K562 (cell line): ENCODE results near the gene CFAP97D2. TPM values are rescaled to one million over a fixed set of nuclear protein-coding genes. Genes with fewer than 3 reads are reported as not detected.

Experiments
- CHAMP1 ChIP-seq: fragments of 450-650 bp; IDR thresholded peaks from 2 replicates; pipeline ENCODE4 v1.6.1; 2016; ENCODE audit warnings: mild to moderate bottlenecking
- CUX1 ChIP-seq: fragments of 200-800 bp; sonication (Bioruptor generic); IDR thresholded peaks from 2 replicates; pipeline ENCODE4 v1.6.1; 2016; ENCODE audit warnings: missing genetic modification characterization, missing compliant biosample characterization
- FOXO4 ChIP-seq: fragments of 450-650 bp; formaldehyde crosslinking; IDR thresholded peaks from 2 replicates; pipeline ENCODE4 v1.4.0; 2020; ENCODE audit warnings: mild to moderate bottlenecking, moderate library complexity
- HNRNPUL1 ChIP-seq: fragments of 200-400 bp; formaldehyde crosslinking; IDR thresholded peaks from 2 replicates; pipeline ENCODE4 v1.6.1; 2017; ENCODE audit warnings: low read length
- PRPF4 ChIP-seq: fragments of 200-400 bp; formaldehyde crosslinking; IDR thresholded peaks from one replicate; pipeline ENCODE4 v1.6.1; 2017; ENCODE audit warnings: low read length, low read depth, mild to moderate bottlenecking; ENCODE audit not compliant: insufficient read depth, poor library complexity, severe bottlenecking
- RFX1 ChIP-seq: fragments of 450-650 bp; IDR thresholded peaks from 2 replicates; pipeline ENCODE4 v1.6.1; 2016; ENCODE audit warnings: mild to moderate bottlenecking, moderate library complexity
- SIN3B ChIP-seq: fragments of 450-650 bp; IDR thresholded peaks from 2 replicates; pipeline ENCODE4 v1.6.1; 2017; ENCODE audit warnings: low read depth, mild to moderate bottlenecking, moderate library complexity
- ZNF311 ChIP-seq: fragments of 250-450 bp; sonication (Bioruptor Pico); IDR thresholded peaks from 2 replicates; pipeline ENCODE4 v1.4.0; 2020; ENCODE audit warnings: mild to moderate bottlenecking, moderate library complexity
- ZNF668 ChIP-seq: fragments of 250-450 bp; sonication (Bioruptor Pico); IDR thresholded peaks from 2 replicates; pipeline ENCODE4 v1.8.0; 2022; ENCODE audit warnings: mild to moderate bottlenecking, inconsistent platforms
- ZNF764 ChIP-seq: fragments of 250-450 bp; sonication (Bioruptor Pico); IDR thresholded peaks from 2 replicates; pipeline ENCODE4 v1.4.0; 2020; ENCODE audit warnings: low read depth, mild to moderate bottlenecking, moderate library complexity
- polyA plus RNA-seq, 8 experiments: library from polyadenylated mRNA; depleted of rRNA in 4 of 8; stranded (reverse) in 5 of 8; unstranded in 3 of 8; fragments of >200 nt; fragmentation: Nextera tagmentation in 2 of 8; fragmentation: Illumina TruSeq in 1 of 8; extraction: Ambion mirVana in 2 of 8; extraction: Trizol in 1 of 8; gene quantifications; 2 replicates each; pipeline versions ENCODE4 v1.2.1 to v1.2.3, GENCODE V29; 2011 to 2014; ENCODE audit warnings: inconsistent platforms in 1 of 8, missing spikeins in 1 of 8
- total RNA-seq, 7 experiments: library from RNA; depleted of rRNA in 6 of 7; stranded (reverse); fragments of >200 nt in 6 of 7; fragmentation: Illumina TruSeq in 2 of 7; extraction: Trizol in 2 of 7; gene quantifications; 2 replicates each; pipeline versions ENCODE4 v1.2.1 to v1.2.3, GENCODE V29; 2011 to 2021; ENCODE audit warnings: low replicate concordance in 1 of 7
- TF ChIP-seq, protein P1 (sequence below): sonication (generic); formaldehyde crosslinking; IDR thresholded peaks from 2 replicates; pipeline ENCODE4 v1.8.1; 2022; ENCODE audit warnings: missing genetic modification reagents
- TF ChIP-seq, protein P2 (sequence below): fragments of 250-450 bp; sonication (Bioruptor Pico); IDR thresholded peaks from 2 replicates; pipeline ENCODE4 v1.4.0; 2020; ENCODE audit warnings: mild to moderate bottlenecking, moderate library complexity
- TF ChIP-seq, protein P3 (sequence below): sonication (generic); formaldehyde crosslinking; IDR thresholded peaks from 2 replicates; pipeline ENCODE4 v1.8.1; 2023; ENCODE audit warnings: mild to moderate bottlenecking, missing genetic modification reagents

CFAP97D2 gene
- total and polyA plus RNA-seq, 9 of the 15 experiments (the other 6 are each of a cell fraction or from before 2014, with no cell fraction given) = not detected

DNA sequence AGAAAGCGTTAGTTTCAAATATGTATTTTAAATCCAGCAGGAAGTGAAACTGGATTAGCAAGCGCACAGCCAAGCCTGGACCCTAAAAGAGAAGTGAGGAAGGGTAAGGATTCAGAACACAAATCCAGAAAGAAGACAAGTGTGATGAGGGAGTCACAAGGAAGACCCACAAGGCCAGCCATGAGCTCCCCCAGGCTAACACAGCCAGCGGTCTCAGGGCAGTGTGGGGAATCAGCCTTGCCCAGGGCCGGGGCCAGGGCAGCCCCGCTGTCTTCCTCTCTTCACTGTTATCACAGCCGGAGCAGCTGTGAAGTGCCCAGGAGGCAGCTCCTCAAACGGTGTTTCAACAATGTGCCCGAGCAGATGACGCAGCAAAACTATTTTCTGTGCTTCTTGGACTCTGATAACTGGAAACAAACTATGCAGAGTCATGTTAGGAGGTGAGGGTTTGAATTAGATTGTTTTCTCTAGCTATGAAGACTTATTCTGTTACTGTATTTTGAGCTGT is 43.5 kb downstream of the CFAP97D2 start (continued):
- TF ChIP-seq, protein P1, sequence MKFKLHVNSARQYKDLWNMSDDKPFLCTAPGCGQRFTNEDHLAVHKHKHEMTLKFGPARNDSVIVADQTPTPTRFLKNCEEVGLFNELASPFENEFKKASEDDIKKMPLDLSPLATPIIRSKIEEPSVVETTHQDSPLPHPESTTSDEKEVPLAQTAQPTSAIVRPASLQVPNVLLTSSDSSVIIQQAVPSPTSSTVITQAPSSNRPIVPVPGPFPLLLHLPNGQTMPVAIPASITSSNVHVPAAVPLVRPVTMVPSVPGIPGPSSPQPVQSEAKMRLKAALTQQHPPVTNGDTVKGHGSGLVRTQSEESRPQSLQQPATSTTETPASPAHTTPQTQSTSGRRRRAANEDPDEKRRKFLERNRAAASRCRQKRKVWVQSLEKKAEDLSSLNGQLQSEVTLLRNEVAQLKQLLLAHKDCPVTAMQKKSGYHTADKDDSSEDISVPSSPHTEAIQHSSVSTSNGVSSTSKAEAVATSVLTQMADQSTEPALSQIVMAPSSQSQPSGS (CRISPR knock-in tag) = no peak
- TF ChIP-seq ZNF764 (CRISPR knock-in tag) = no peak
- TF ChIP-seq PRPF4 = no peak
- no peak for TF ChIP-seq SIN3B
- no peak for TF ChIP-seq ZNF668 (CRISPR knock-in tag)
- no peak for TF ChIP-seq RFX1
- TF ChIP-seq ZNF311 (CRISPR knock-in tag) = no peak
- TF ChIP-seq, protein P2, sequence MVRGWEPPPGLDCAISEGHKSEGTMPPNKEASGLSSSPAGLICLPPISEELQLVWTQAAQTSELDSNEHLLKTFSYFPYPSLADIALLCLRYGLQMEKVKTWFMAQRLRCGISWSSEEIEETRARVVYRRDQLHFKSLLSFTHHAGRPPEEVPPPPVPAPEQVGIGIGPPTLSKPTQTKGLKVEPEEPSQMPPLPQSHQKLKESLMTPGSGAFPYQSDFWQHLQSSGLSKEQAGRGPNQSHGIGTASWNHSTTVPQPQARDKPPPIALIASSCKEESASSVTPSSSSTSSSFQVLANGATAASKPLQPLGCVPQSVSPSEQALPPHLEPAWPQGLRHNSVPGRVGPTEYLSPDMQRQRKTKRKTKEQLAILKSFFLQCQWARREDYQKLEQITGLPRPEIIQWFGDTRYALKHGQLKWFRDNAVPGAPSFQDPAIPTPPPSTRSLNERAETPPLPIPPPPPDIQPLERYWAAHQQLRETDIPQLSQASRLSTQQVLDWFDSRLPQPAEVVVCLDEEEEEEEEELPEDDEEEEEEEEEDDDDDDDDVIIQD (CRISPR knock-in tag) = no peak
- TF ChIP-seq CHAMP1 = no peak
- TF ChIP-seq, protein P3, sequence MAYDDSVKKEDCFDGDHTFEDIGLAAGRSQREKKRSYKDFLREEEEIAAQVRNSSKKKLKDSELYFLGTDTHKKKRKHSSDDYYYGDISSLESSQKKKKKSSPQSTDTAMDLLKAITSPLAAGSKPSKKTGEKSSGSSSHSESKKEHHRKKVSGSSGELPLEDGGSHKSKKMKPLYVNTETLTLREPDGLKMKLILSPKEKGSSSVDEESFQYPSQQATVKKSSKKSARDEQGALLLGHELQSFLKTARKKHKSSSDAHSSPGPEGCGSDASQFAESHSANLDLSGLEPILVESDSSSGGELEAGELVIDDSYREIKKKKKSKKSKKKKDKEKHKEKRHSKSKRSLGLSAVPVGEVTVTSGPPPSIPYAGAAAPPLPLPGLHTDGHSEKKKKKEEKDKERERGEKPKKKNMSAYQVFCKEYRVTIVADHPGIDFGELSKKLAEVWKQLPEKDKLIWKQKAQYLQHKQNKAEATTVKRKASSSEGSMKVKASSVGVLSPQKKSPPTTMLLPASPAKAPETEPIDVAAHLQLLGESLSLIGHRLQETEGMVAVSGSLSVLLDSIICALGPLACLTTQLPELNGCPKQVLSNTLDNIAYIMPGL (CRISPR knock-in tag) = no peak
- TF ChIP-seq HNRNPUL1 = no peak
- TF ChIP-seq CUX1 (CRISPR knock-in tag) = no peak
- TF ChIP-seq FOXO4 = no peak
